HCT116 (cell line): ENCODE data around the gene HTR7. TPM values are rescaled to one million over a fixed set of nuclear protein-coding genes. Genes with fewer than 3 reads are reported as not detected.

Experiments used
- ATAC-seq: fragments of 200-7000 bp; cut with Tn5 transposase; 2 replicates; pipeline ENCODE4 v1.9.1; 2020; ENCODE audit warnings: mild to moderate bottlenecking, moderate library complexity
- BruUV-seq: library from RNA; stranded (reverse); fragments of 400-500 nt; replicated peaks from 2 replicates; lab custom pipeline; 2021; lab: Mats Ljungman, UMichigan
- CTCF ChIA-PET: fragments of 300-600 bp; sonication (Branson Sonifier 250); formaldehyde crosslinking; loops from one replicate; lab custom pipeline; 2021; ENCODE audit warnings: antibody characterized with exemption; lab: Charles Lee
- POLR2A ChIA-PET: fragments of 300-600, 350-600 bp; sonication (Branson Sonifier 250); formaldehyde crosslinking; loops from one replicate; lab custom pipeline; 2021; ENCODE audit warnings: antibody characterized with exemption; lab: Charles Lee
- RAD21 ChIA-PET, 2 experiments: fragments of 300-600 bp; sonication (Branson Sonifier 250); formaldehyde crosslinking; loops; one replicate each; lab custom pipeline; 2023; ENCODE audit warnings: low total read pairs in 2 of 2; ENCODE audit not compliant: uncharacterized antibody in 2 of 2, unreplicated experiment in 2 of 2, low non-redundant PET in 1 of 2; lab: Charles Lee
- DNase-seq: peaks from one replicate; pipeline ENCODE4 v3.0.0-alpha.2; 2010; ENCODE audit warnings: low read depth, low spot score
- H2AFZ ChIP-seq: fragments of 200-600 bp; shearing (Covaris generic), sonication (generic); 2 replicates; pipeline ENCODE4 v1.6.1; 2017; ENCODE audit warnings: low read depth, mixed run types, mixed read lengths, antibody characterized with exemption, low read length; ENCODE audit not compliant: poor library complexity, severe bottlenecking
- H3K27ac ChIP-seq: 2 replicates; pipeline ENCODE4 v1.5.1; 2012; ENCODE audit warnings: low read depth, low read length
- H3K27me3 ChIP-seq: fragments of 200-600 bp; sonication (generic); 2 replicates; pipeline ENCODE4 v1.6.1; 2016; ENCODE audit warnings: mixed run types, low read length, mixed read lengths; ENCODE audit not compliant: insufficient read depth
- H3K36me3 ChIP-seq, 2 experiments: fragments of 200-500 bp in 1 of 2; fragments of 200-600 bp in 1 of 2; sonication (Bioruptor generic) in 1 of 2; sonication (generic) in 1 of 2; 2 replicates each; pipeline versions ENCODE4 v1.5.1 to v1.6.1; 2014 to 2016; ENCODE audit warnings: low read length in 2 of 2, inconsistent platforms in 1 of 2, mixed read lengths in 1 of 2, mixed run types in 1 of 2; ENCODE audit not compliant: insufficient read depth in 2 of 2, control insufficient read depth in 1 of 2
- H3K4me1 ChIP-seq, 2 experiments: fragments of 200-600 bp in 1 of 2; sonication (generic) in 1 of 2; 2 replicates each; pipeline versions ENCODE4 v1.5.1 to v1.6.1; 2012 to 2017; ENCODE audit warnings: low read length in 2 of 2, inconsistent platforms in 1 of 2, mild to moderate bottlenecking in 1 of 2, mixed read lengths in 1 of 2, mixed run types in 1 of 2, moderate library complexity in 1 of 2; ENCODE audit not compliant: insufficient read depth in 2 of 2, control insufficient read depth in 1 of 2
- H3K4me2 ChIP-seq: fragments of 200-600 bp; sonication (generic); 2 replicates; pipeline ENCODE4 v1.6.1; 2017; ENCODE audit warnings: mixed run types, low read length, mixed read lengths
- H3K4me3 ChIP-seq, 2 experiments: fragments of 200-600 bp in 1 of 2; sonication (generic) in 1 of 2; replicated peaks in 1 of 2; 2 replicates each; pipeline ENCODE4 v1.5.1; 2011 to 2016; ENCODE audit warnings: low read length in 2 of 2, control low read depth in 1 of 2, low read depth in 1 of 2, mild to moderate bottlenecking in 1 of 2, mixed read lengths in 1 of 2, mixed run types in 1 of 2
- H3K79me2 ChIP-seq: fragments of 200-600 bp; sonication (generic); 2 replicates; pipeline ENCODE4 v1.6.1; 2017; ENCODE audit warnings: mild to moderate bottlenecking, mixed run types, low read length, moderate library complexity, mixed read lengths; ENCODE audit not compliant: insufficient read depth
- H3K9ac ChIP-seq: fragments of 200-600 bp; sonication (generic); 2 replicates; pipeline ENCODE4 v1.6.1; 2016; ENCODE audit warnings: low read length, mixed read lengths
- H3K9me2 ChIP-seq: fragments of 200-600 bp; sonication (generic), shearing (Covaris generic); 2 replicates; pipeline ENCODE4 v1.6.1; 2017; ENCODE audit warnings: mixed run types, mild to moderate bottlenecking, moderate library complexity; ENCODE audit not compliant: insufficient read depth
- H3K9me3 ChIP-seq, 2 experiments: fragments of 200-500 bp in 1 of 2; fragments of 200-600 bp in 1 of 2; sonication (Bioruptor generic) in 1 of 2; sonication (generic) in 1 of 2; 2 replicates each; pipeline ENCODE4 v1.6.1; 2014 to 2017; ENCODE audit warnings: low read length in 2 of 2, mixed read lengths in 2 of 2, inconsistent platforms in 1 of 2, low read depth in 1 of 2, mild to moderate bottlenecking in 1 of 2, mixed run types in 1 of 2, moderate library complexity in 1 of 2; ENCODE audit not compliant: control insufficient read depth in 1 of 2, insufficient read depth in 1 of 2
- H4K20me1 ChIP-seq: fragments of 200-600 bp; sonication (generic), shearing (Covaris generic); 2 replicates; pipeline ENCODE4 v1.6.1; 2017; ENCODE audit warnings: mixed run types, mild to moderate bottlenecking, moderate library complexity; ENCODE audit not compliant: insufficient read depth
- CBX3 ChIP-seq: IDR thresholded peaks from 2 replicates; pipeline ENCODE4 v1.6.1; 2012; ENCODE audit warnings: low read depth
- CTCF ChIP-seq, 3 experiments: fragments of 200-600 bp in 1 of 3; sonication (generic) in 1 of 3; IDR thresholded peaks in 2 of 3; conservative IDR thresholded peaks in 1 of 3; 2 replicates each; pipeline ENCODE4 v1.5.1; 2012 to 2017; ENCODE audit warnings: low read depth in 2 of 3, low read length in 2 of 3, antibody characterized with exemption in 1 of 3, borderline replicate concordance in 1 of 3, control low read depth in 1 of 3, mild to moderate bottlenecking in 1 of 3, mixed read lengths in 1 of 3, mixed run types in 1 of 3, moderate library complexity in 1 of 3; ENCODE audit not compliant: insufficient read depth in 1 of 3
- EGR1 ChIP-seq: IDR thresholded peaks from 2 replicates; pipeline ENCODE4 v1.6.1; 2012; ENCODE audit warnings: low read depth
- ELF1 ChIP-seq: IDR thresholded peaks from 2 replicates; pipeline ENCODE4 v1.6.1; 2012; ENCODE audit warnings: low read depth, borderline replicate concordance
- EZH2 ChIP-seq: fragments of 200-600 bp; sonication (generic); IDR thresholded peaks from 2 replicates; pipeline ENCODE4 v1.6.1; 2017; ENCODE audit warnings: antibody characterized with exemption, mixed run types
- EZH2phosphoT487 ChIP-seq: fragments of 200-600 bp; IDR thresholded peaks from 2 replicates; pipeline ENCODE4 v1.6.1; 2018; ENCODE audit warnings: antibody characterized with exemption, borderline replicate concordance
- MAX ChIP-seq: IDR thresholded peaks from 2 replicates; pipeline ENCODE4 v1.6.1; 2012
- POLR2AphosphoS5 ChIP-seq: IDR thresholded peaks from 2 replicates; pipeline ENCODE4 v1.6.1; 2011; ENCODE audit warnings: mild to moderate bottlenecking, low read depth, low read length, moderate library complexity
- RAD21 ChIP-seq: IDR thresholded peaks from 2 replicates; pipeline ENCODE4 v1.6.1; 2012; ENCODE audit warnings: low read depth, mild to moderate bottlenecking
- SIN3A ChIP-seq: IDR thresholded peaks from 2 replicates; pipeline ENCODE4 v1.6.1; 2012; ENCODE audit warnings: low read depth
- SP1 ChIP-seq: IDR thresholded peaks from 2 replicates; pipeline ENCODE4 v1.6.1; 2012; ENCODE audit warnings: low read depth
- SRF ChIP-seq: IDR thresholded peaks from 2 replicates; pipeline ENCODE4 v1.6.1; 2012; ENCODE audit warnings: low read depth
- TCF7L2 ChIP-seq: IDR thresholded peaks from 2 replicates; pipeline ENCODE4 v1.7.0; 2011; ENCODE audit warnings: borderline replicate concordance, inconsistent platforms; ENCODE audit not compliant: insufficient read depth, insufficient read length; ENCODE audit errors: extremely low read depth
- ZBTB33 ChIP-seq: IDR thresholded peaks from 2 replicates; pipeline ENCODE4 v1.6.1; 2011; ENCODE audit warnings: mild to moderate bottlenecking, low read length, moderate library complexity; ENCODE audit not compliant: insufficient replicate concordance; ENCODE audit errors: extremely low read depth
- ZFX ChIP-seq: fragments of 450-650 bp; IDR thresholded peaks from 2 replicates; pipeline ENCODE4 v1.6.1; 2017
- ZNF274 ChIP-seq: fragments of 200-500 bp; sonication (Bioruptor generic); IDR thresholded peaks from 2 replicates; pipeline ENCODE4 v1.6.1; 2014; ENCODE audit warnings: mild to moderate bottlenecking, low read depth, low read length, inconsistent platforms
- intact Hi-C: fragments of 100-400 bp; cut with micrococcal nuclease; formaldehyde crosslinking; loops from 2 replicates; pipeline ENCODE4 v1.10.0; 2022
- total RNA-seq: library from RNA; stranded (reverse); gene quantifications from one replicate; pipeline ENCODE4 v1.2.1, GENCODE V29; 2021; ENCODE audit not compliant: unreplicated experiment

The HTR7 gene
- total RNA-seq, 1 experiment from 2014 or later, result 32.2 TPM

GRCh38 chr10:90779548-90779947, 78.3 kb downstream of the HTR7 start (continued):
- TF ChIP-seq MAX (no peak), TCF7L2 (no peak), ZFX (no peak), ELF1 (no peak), EZH2 (no peak)
- TF ChIP-seq, all 23 proteins: peak for 2

GRCh38 chr10:90777621-90778020, 80.2 kb downstream of the HTR7 start:
- POLR2A ChIA-PET, result no interaction called here

More at GRCh38 chr10:90777621-90778020, 80.2 kb downstream of the HTR7 start:
- Histone ChIP-seq H4K20me1 (no peaks in the 10 kb centered on the region), H3K9me2 (no peaks in the 10 kb centered on the region), H3K36me3 (no peaks in the 10 kb centered on the region), H2AFZ (no peak overlapping the region), H3K27me3 (no peaks in the 10 kb centered on the region), H3K4me1 (peaks cover 0 to 5% of the 10 kb centered on the region in 2 experiments; a peak in 1 of 4 replicates), H3K4me2 (no peak overlapping the region), H3K79me2 (peaks cover 65% of the 10 kb centered on the region), H3K4me3 (no peak overlapping the region), H3K27ac (no peak overlapping the region), H3K9ac (no peak overlapping the region), H3K9me3 (no peaks in the 10 kb centered on the region)
- no TSS peak for BruUV-seq
- TF ChIP-seq MAX, result no peak
- no peak for TF ChIP-seq EGR1
- TF ChIP-seq SIN3A, result no peak
- TF ChIP-seq RAD21, result no peak
- TF ChIP-seq EZH2phosphoT487, result no peak
- no peak for TF ChIP-seq ZNF274
- TF ChIP-seq ZBTB33, result no peak
- no peak for TF ChIP-seq SRF
- TF ChIP-seq ELF1, result no peak
- TF ChIP-seq CTCF (IDR thresholded peaks at IDR 0.05 in 2 of 3, conservative IDR thresholded peaks at IDR 0.05 in 1 of 3; ENCODE audit: borderline replicate concordance in 1 of 3, insufficient read depth in 1 of 3, low read depth in 2 of 3, low read length in 2 of 3), result no peak
- no peak for TF ChIP-seq POLR2AphosphoS5
- no peak for TF ChIP-seq SP1
- no peak for TF ChIP-seq CBX3
- ChIA-PET CTCF (interaction anchor here (2.0 kb wide), 1 partner anchor 10 kb away, joined by 8 read pairs; no protein-coding TSS in a partner anchor), RAD21 (no interaction called here)
- no peak for ATAC-seq
- DNase-seq, result no peak
- intact Hi-C loops, result no loop called here
